Measurements from ENCODE around the gene HEXB.

The HEXB gene

GRCh38 chr5:74761241-74761640 is 76.2 kb downstream of the HEXB start:
- no peak for DNase-seq

DNA sequence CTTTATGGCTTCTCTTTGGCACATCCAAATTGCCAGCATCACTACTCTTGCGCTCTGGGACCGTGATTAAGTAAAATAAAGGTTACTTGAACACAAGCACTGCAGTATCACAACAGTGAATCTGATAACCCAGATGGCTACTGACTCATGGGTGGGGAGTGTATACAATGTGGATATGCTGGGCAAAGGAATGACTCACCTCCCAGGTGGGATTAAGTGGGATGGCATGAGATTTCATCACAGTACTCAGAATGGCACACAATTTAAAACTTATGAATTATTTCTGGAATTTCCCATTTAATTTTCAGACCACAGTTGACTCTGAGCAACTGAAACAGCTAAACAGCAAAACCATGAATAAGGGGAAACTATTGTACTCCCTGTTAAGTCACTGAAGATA is 77.6 kb downstream of the HEXB start:
- DNase-seq = no peak

DNA sequence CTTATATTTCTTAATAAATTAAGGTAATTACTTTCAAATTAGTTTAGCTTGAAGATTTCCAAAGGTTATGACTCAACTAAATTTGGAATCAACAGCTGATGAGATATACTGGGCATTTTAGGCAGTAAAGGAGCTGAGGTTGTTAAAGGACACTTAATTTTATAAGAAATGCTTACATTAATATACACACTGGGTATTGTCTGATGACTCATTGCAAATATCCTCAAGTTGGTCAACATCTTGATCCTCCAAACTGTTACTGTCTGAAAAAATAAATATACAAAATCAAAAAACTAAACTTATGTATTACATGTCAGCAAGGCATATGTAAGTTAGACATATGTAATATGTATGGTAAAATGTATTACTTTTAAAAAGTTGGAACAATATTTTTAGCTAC is 78.5 kb downstream of the HEXB start:
- no peak for DNase-seq

GRCh38 chr5:74765201-74765600 is 80.2 kb downstream of the HEXB start:
- no peak for DNase-seq

GRCh38 chr5:74765929-74766328 is 80.9 kb downstream of the HEXB start:
- no peak for DNase-seq

DNA sequence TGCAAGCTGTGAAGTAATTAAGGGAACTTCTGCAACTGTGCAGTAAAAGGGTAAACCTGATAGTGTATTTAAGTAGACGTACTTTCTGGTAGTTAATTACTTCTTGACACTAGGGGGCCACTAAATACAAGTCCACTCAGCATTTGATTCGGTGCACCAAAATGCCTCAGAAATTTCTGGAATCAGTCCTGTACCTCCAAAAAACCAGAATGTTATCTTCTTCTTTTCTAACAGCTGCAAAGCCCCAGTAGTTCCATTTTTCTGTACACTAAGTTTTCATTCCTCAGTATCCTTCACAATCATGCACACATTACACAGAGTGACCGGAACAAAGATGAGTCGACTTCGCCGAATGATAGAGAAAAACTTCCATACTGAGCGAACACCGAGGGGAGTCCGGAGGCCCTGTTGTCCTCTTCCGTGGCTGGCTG is 81.4 kb downstream of the HEXB start:
- DNase-seq = peak; percentile 7

DNA sequence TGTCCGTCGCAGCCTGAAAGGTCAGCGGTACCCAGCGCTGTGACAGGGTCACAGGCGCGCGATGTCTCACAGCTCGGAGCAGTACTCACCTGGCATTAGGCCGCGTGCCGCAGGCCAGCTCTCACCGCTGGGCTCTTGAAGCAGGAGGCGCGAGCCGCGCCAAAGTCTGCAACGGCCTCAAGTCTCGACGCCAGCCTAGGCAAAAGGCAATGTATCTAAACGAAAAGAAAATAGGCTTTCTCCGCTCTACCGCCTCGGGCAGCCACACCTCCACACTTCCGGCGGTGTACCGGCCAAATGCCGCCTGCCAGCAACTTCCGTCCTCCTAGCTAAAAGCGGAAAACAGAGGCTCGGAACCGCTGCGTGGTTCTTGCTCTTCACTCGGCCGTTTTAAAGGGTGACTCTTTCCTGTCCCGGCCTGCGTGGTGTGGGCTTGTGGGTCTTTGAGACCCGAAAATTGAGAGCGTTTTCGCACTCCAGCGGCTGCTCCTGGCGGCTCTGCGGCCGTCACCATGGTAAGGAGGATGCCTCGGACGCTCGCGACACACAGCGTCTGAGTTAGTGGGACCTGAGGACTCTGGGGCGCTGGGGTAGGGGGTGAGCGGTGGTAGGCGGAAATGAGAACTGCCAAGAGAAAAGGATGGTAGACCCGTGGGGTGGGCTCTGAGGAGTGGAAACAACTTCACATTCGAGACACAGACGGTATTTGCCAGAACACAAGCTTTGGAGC is 82.0 kb downstream of the HEXB start, which contains the start of the genes GFM2 and NSA2:
TSS of gene GFM2 (minus strand) at position 269 of the 730 bp plus-strand sequence. CDS start 3,375 bp downstream, outside the sequence.
TSS of gene NSA2 (plus strand) at position 401 of the 730 bp plus-strand sequence. CDS start at position 513, 112 bp downstream.
- peak; percentile 92 for DNase-seq

GRCh38 chr5:74767579-74767913 is 82.5 kb downstream of the HEXB start:
- peak; percentile 18 for DNase-seq

Measured in activated T-cell treated with anti-CD3 and anti-CD28 coated beads for 4 hours (primary cell).